PC-9 (cell line): ENCODE data around the gene EXT2.

Experiments used
- CTCF ChIP-seq: fragments of 200-600 bp; sonication (generic); conservative IDR thresholded peaks from 2 replicates; pipeline ENCODE4 v1.6.1; 2017; ENCODE audit warnings: mixed run types, antibody characterized with exemption, mild to moderate bottlenecking, moderate library complexity
- EZH2 ChIP-seq: fragments of 200-600 bp; sonication (generic); IDR thresholded peaks from 2 replicates; pipeline ENCODE4 v1.8.0; 2017; ENCODE audit warnings: antibody characterized with exemption, low read depth

GRCh38 chr11:44264438-44264749 lies 168.9 kb downstream of the EXT2 start:
- TF ChIP-seq EZH2, result no peak
- no peak for TF ChIP-seq CTCF
